HepG2 (cell line): ENCODE data around the gene WDR7. TPM values are rescaled to one million over a fixed set of nuclear protein-coding genes. Genes with fewer than 3 reads are reported as not detected.

ENCODE experiments used
- ATAC-seq: fragments of 200-7000 bp; cut with Tn5 transposase; 3 replicates; pipeline ENCODE4 v1.9.1; 2020; ENCODE audit warnings: mild to moderate bottlenecking, moderate library complexity
- BruUV-seq: library from RNA; stranded (reverse); fragments of 400-500 nt; replicated peaks from 2 replicates; lab custom pipeline; 2021; lab: Mats Ljungman, UMichigan
- CTCF ChIA-PET: fragments of 300-600 bp; formaldehyde crosslinking; extraction: SDS; loops from one replicate; lab custom pipeline; 2021; ENCODE audit warnings: low total read pairs, inconsistent platforms, low intra/inter-chr PET ratio; lab: Yijun Ruan, JAX
- POLR2A ChIA-PET: fragments of 350-600 bp; sonication (Branson Sonifier 250); formaldehyde crosslinking; loops from one replicate; lab custom pipeline; 2020; ENCODE audit warnings: antibody characterized with exemption, inconsistent platforms; lab: Yijun Ruan, JAX
- DNase-seq: peaks from one replicate; pipeline ENCODE4 v3.0.0-alpha.2; 2015; ENCODE audit warnings: low spot score
- FAIRE-seq: peaks from 3 replicates; lab custom pipeline; 2011; peaks lifted over from hg19 to GRCh38; lab: Jason Lieb, UNC
- H2AFZ ChIP-seq: one replicate; pipeline ENCODE4 v1.6.1; 2011; ENCODE audit warnings: low read length, inconsistent platforms
- H3K27ac ChIP-seq: fragments of 300-600 bp; 3 replicates; pipeline ENCODE4 v1.8.0; 2011; ENCODE audit warnings: mixed run types, mild to moderate bottlenecking, mixed read lengths, low read length, inconsistent platforms; ENCODE audit not compliant: insufficient read depth; ENCODE audit errors: extremely low read length
- H3K27me3 ChIP-seq, 2 experiments: fragments of 200-600 bp in 1 of 2; 2 replicates in 1 of 2; 3 replicates in 1 of 2; pipeline versions ENCODE4 v1.6.0 to v1.8.0; 2011; ENCODE audit warnings: low read length in 2 of 2, mild to moderate bottlenecking in 2 of 2, moderate library complexity in 2 of 2, inconsistent platforms in 1 of 2; ENCODE audit not compliant: insufficient read depth in 2 of 2, control insufficient read depth in 1 of 2
- H3K36me3 ChIP-seq, 2 experiments: fragments of 200-600 bp in 1 of 2; replicated peaks in 1 of 2; 2 replicates in 1 of 2; 3 replicates in 1 of 2; pipeline versions ENCODE4 v1.5.1 to v1.8.0; 2011; ENCODE audit warnings: low read length in 2 of 2, inconsistent platforms in 1 of 2; ENCODE audit not compliant: insufficient read depth in 2 of 2, control insufficient read depth in 1 of 2
- H3K4me1 ChIP-seq: 2 replicates; pipeline ENCODE4 v1.5.1; 2012; ENCODE audit warnings: low read length, inconsistent platforms; ENCODE audit not compliant: insufficient read depth
- H3K4me2 ChIP-seq: 2 replicates; pipeline ENCODE4 v1.6.0; 2011; ENCODE audit warnings: low read depth, low read length, inconsistent platforms
- H3K4me3 ChIP-seq, 3 experiments: fragments of 200-600 bp in 1 of 3; sonication (generic), shearing (Covaris generic) in 1 of 3; replicated peaks in 1 of 3; 2 replicates each; pipeline ENCODE4 v1.5.1; 2011 to 2016; ENCODE audit warnings: low read length in 3 of 3, inconsistent platforms in 2 of 3, low read depth in 2 of 3, mild to moderate bottlenecking in 2 of 3, control low read depth in 1 of 3, mixed read lengths in 1 of 3; ENCODE audit not compliant: insufficient read depth in 1 of 3
- H3K79me2 ChIP-seq: one replicate; pipeline ENCODE4 v1.6.1; 2011; ENCODE audit warnings: low read length, inconsistent platforms; ENCODE audit not compliant: insufficient read depth
- H3K9ac ChIP-seq: 2 replicates; pipeline ENCODE4 v1.6.0; 2011; ENCODE audit warnings: mild to moderate bottlenecking, low read depth, low read length, inconsistent platforms; ENCODE audit not compliant: insufficient read depth
- H3K9me3 ChIP-seq: 2 replicates; pipeline ENCODE4 v1.5.1; 2012; ENCODE audit warnings: mild to moderate bottlenecking, low read length
- H4K20me1 ChIP-seq: 2 replicates; pipeline ENCODE4 v1.6.0; 2011; ENCODE audit warnings: inconsistent platforms, mild to moderate bottlenecking, low read length, moderate library complexity; ENCODE audit not compliant: insufficient read depth
- HES4 ChIP-seq: sonication (generic); formaldehyde crosslinking; IDR thresholded peaks from 2 replicates; pipeline ENCODE4 v1.9.0; 2021; ENCODE audit warnings: mild to moderate bottlenecking, missing genetic modification reagents, borderline replicate concordance
- POLR2A ChIP-seq, 2 experiments: IDR thresholded peaks; 2 replicates each; pipeline ENCODE4 v1.6.1; 2011; ENCODE audit warnings: low read depth in 2 of 2, low read length in 2 of 2, mild to moderate bottlenecking in 1 of 2, moderate library complexity in 1 of 2; ENCODE audit not compliant: insufficient read depth in 1 of 2
- SATB2 ChIP-seq: sonication (generic); formaldehyde crosslinking; IDR thresholded peaks from 2 replicates; pipeline ENCODE4 v1.5.0; 2020; ENCODE audit warnings: missing genetic modification reagents
- SIN3A ChIP-seq: IDR thresholded peaks from 2 replicates; pipeline ENCODE4 v1.6.1; 2011; ENCODE audit warnings: low read depth, mild to moderate bottlenecking, control low read depth, low read length, borderline replicate concordance
- ZNF124 ChIP-seq: sonication (generic); formaldehyde crosslinking; IDR thresholded peaks from 2 replicates; pipeline ENCODE4 v1.4.0; 2020; ENCODE audit warnings: missing genetic modification reagents
- ZNF331 ChIP-seq: sonication (generic); formaldehyde crosslinking; IDR thresholded peaks from 2 replicates; pipeline ENCODE4 v1.4.0; 2020; ENCODE audit warnings: missing genetic modification reagents
- ZNF451 ChIP-seq: sonication (generic); formaldehyde crosslinking; IDR thresholded peaks from 2 replicates; pipeline ENCODE4 v1.5.0; 2020; ENCODE audit warnings: mild to moderate bottlenecking, missing genetic modification reagents
- ZNF468 ChIP-seq: sonication (generic); formaldehyde crosslinking; IDR thresholded peaks from 2 replicates; pipeline ENCODE4 v1.8.0; 2022; ENCODE audit warnings: mild to moderate bottlenecking, moderate library complexity, missing genetic modification reagents
- ZNF501 ChIP-seq: sonication (generic); formaldehyde crosslinking; IDR thresholded peaks from 2 replicates; pipeline ENCODE4 v1.5.1; 2020; ENCODE audit warnings: mild to moderate bottlenecking, moderate library complexity, missing genetic modification reagents
- ZNF616 ChIP-seq: sonication (generic); formaldehyde crosslinking; IDR thresholded peaks from 2 replicates; pipeline ENCODE4 v1.5.0; 2020; ENCODE audit warnings: low read depth, mild to moderate bottlenecking, missing genetic modification reagents
- ZSCAN29 ChIP-seq: sonication (generic); formaldehyde crosslinking; conservative IDR thresholded peaks from 2 replicates; pipeline ENCODE4 v1.4.0; 2020; ENCODE audit warnings: mild to moderate bottlenecking, missing genetic modification reagents
- WGBS: methylation state at CpG from one replicate; pipeline ENCODE4 v1.1.6; 2017; ENCODE audit warnings: low lambda C conversion rate; 5-methylcytosine and 5-hydroxymethylcytosine counted together
- in situ Hi-C: cut with HindIII; loops from 2 replicates; pipeline ENCODE4 v1.10.0; 2017; ENCODE audit warnings: low pct_unique_long_range_greater_than_20kb; ENCODE audit not compliant: extremely low pct_ligation_motif_present
- intact Hi-C: fragments of 100-400 bp; cut with micrococcal nuclease; formaldehyde crosslinking; loops from one replicate; pipeline ENCODE4 v1.10.0; 2022; ENCODE audit not compliant: unreplicated experiment
- polyA plus RNA-seq, 8 experiments: library from polyadenylated mRNA; depleted of rRNA in 3 of 8; stranded (reverse) in 7 of 8; unstranded in 1 of 8; fragments of >200 nt; fragmentation: Illumina TruSeq in 4 of 8; extraction: Trizol in 4 of 8; gene quantifications; 2 replicates each; pipeline versions ENCODE4 v1.2.1 to v1.2.3, GENCODE V29; 2011 to 2016; ENCODE audit warnings: low read depth in 4 of 8, missing spikeins in 1 of 8, mixed read lengths in 1 of 8; ENCODE audit not compliant: insufficient read depth in 1 of 8
- total RNA-seq, 5 experiments: library from RNA; depleted of rRNA; stranded (reverse); fragments of >200 nt; fragmentation: Illumina TruSeq; extraction: Trizol; gene quantifications; 2 replicates each; pipeline ENCODE4 v1.2.3, GENCODE V29; 2016; ENCODE audit warnings: low read depth in 1 of 5
- TF ChIP-seq, protein P1 (sequence below): sonication (generic); formaldehyde crosslinking; IDR thresholded peaks from 2 replicates; pipeline ENCODE4 v1.4.0; 2020; ENCODE audit warnings: mild to moderate bottlenecking, low read depth, missing genetic modification reagents
- TF ChIP-seq, protein P2 (sequence below): IDR thresholded peaks from 2 replicates; pipeline ENCODE4 v1.6.1; 2016; ENCODE audit warnings: low read depth, borderline replicate concordance

Gene WDR7
- total and polyA plus RNA-seq, 2 of the 13 experiments (the other 11 are each of a cell fraction or from before 2014, with no cell fraction given) = 2.0 to 7.8 TPM

DNA sequence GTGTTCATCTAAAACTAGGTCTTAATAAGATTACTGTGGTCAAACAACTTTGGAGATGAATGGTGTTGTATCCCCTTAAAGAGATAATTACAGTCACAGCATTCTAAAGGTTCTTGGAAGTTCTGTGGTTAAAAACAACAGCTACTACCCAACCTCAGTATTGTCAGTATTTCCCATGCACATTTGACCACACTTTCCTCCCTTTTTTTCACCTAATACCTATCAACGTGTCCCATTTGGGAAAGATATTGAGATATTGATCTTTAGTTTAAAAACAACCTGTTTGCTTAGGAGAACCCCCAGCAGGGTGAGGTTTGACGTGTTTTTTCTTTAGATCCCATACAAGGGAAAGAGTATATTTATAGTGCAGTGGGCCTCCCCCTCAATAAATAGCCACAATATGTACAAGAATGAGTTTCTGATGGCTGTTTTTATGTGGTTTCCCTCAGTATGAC, 65.6 kb downstream of the WDR7 start:
- H4K20me1 ChIP-seq = no peaks in the 10 kb centered on the region
- no peak overlapping the region for H3K4me2 ChIP-seq
- H3K4me3 ChIP-seq = no peak overlapping the region
- no peaks in the 10 kb centered on the region for H3K27me3 ChIP-seq
- H3K79me2 ChIP-seq = no peaks in the 10 kb centered on the region
- no peaks in the 10 kb centered on the region for H3K9me3 ChIP-seq
- ATAC-seq (no peak), DNase-seq (no peak), FAIRE-seq (no peak)
- H3K36me3 ChIP-seq = no peaks in the 10 kb centered on the region
- no peaks in the 10 kb centered on the region for H3K4me1 ChIP-seq
- intact Hi-C loops = no loop called here
- H3K9ac ChIP-seq = no peak overlapping the region
- TF ChIP-seq ZNF616 (CRISPR knock-in tag) (no peak), SATB2 (CRISPR knock-in tag) (no peak), ZNF451 (CRISPR knock-in tag) (no peak), POLR2A (IDR thresholded peaks at IDR 0.05; ENCODE audit: insufficient read depth in 1 of 2, low read depth in 2 of 2, low read length in 2 of 2) (no peak)
- no peak overlapping the region for H3K27ac ChIP-seq
- CTCF ChIA-PET = no interaction called here
- BruUV-seq = no TSS peak
- POLR2A ChIA-PET = no interaction called here
- WGBS = 83% methylated on average over 2 of the region's 2 CpGs
- in situ Hi-C loops = no loop called here
- H2AFZ ChIP-seq = no peak overlapping the region

DNA sequence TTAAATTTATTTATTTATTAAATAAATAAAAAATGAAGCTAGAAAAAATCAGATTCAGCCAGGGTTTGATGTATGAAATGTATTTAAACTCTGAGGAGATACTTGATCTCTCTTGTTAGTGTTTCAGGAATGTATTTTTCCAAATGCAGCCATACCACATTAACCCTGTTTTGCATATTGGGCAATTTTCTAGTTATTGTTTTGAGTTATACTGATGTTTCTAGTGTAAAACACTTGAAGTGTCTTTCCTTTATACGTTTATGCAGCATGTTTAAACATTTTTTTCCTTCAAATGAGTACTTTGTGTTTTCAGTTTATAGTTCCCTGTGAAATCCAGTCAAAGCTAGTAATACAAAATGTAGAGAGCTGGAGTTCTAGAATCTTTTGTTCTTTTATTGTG, 69.9 kb downstream of the WDR7 start:
- Histone ChIP-seq H4K20me1 (no peaks in the 10 kb centered on the region), H3K79me2 (no peaks in the 10 kb centered on the region), H3K9ac (no peak overlapping the region), H3K36me3 (no peaks in the 10 kb centered on the region), H3K27ac (no peak overlapping the region), H3K27me3 (no peaks in the 10 kb centered on the region), H2AFZ (no peak overlapping the region), H3K4me1 (no peaks in the 10 kb centered on the region), H3K4me3 (no peak overlapping the region), H3K9me3 (no peaks in the 10 kb centered on the region), H3K4me2 (no peak overlapping the region)
- intact Hi-C loops = no loop called here
- ChIA-PET CTCF (no interaction called here), POLR2A (no interaction called here)
- WGBS = 29% methylated on average over 1 of the region's 1 CpG
- TF ChIP-seq ZNF468 = no peak
- TF ChIP-seq SIN3A = no peak
- no peak for TF ChIP-seq ZSCAN29 (CRISPR knock-in tag)
- TF ChIP-seq, protein P1, sequence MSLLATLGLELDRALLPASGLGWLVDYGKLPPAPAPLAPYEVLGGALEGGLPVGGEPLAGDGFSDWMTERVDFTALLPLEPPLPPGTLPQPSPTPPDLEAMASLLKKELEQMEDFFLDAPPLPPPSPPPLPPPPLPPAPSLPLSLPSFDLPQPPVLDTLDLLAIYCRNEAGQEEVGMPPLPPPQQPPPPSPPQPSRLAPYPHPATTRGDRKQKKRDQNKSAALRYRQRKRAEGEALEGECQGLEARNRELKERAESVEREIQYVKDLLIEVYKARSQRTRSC = no peak
- no peak for TF ChIP-seq HES4 (CRISPR knock-in tag)
- TF ChIP-seq, protein P2, sequence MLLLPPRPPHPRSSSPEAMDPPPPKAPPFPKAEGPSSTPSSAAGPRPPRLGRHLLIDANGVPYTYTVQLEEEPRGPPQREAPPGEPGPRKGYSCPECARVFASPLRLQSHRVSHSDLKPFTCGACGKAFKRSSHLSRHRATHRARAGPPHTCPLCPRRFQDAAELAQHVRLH (CRISPR knock-in tag) = no peak
- TF ChIP-seq ZNF331 (CRISPR knock-in tag) = no peak
- no peak for TF ChIP-seq ZNF501
- no peak for TF ChIP-seq ZNF124 (CRISPR knock-in tag)
- ATAC-seq (no peak), DNase-seq (no peak), FAIRE-seq (no peak)
- in situ Hi-C loops = no loop called here
- no TSS peak for BruUV-seq
